Progenitor cell of endocrine pancreas (in vitro differentiated cells): Measurements from ENCODE around the gene MSANTD2. TPM values are rescaled to one million over a fixed set of nuclear protein-coding genes. Genes with fewer than 3 reads are reported as not detected.

Experiments used
- DNase-seq: peaks from one replicate; pipeline ENCODE4 v3.0.0; 2021; ENCODE audit warnings: low spot score; ENCODE audit not compliant: unreplicated experiment
- H3K27ac Mint-ChIP-seq: 2 replicates; pipeline ENCODE4 v1.8.0; 2021; ENCODE audit warnings: mild to moderate bottlenecking, moderate library complexity, mixed read lengths
- H3K27me3 Mint-ChIP-seq: 2 replicates; pipeline ENCODE4 v1.8.0; 2021; ENCODE audit warnings: mixed read lengths
- H3K36me3 Mint-ChIP-seq: 2 replicates; pipeline ENCODE4 v1.8.0; 2022; ENCODE audit warnings: mixed read lengths; ENCODE audit not compliant: insufficient read depth
- H3K4me1 Mint-ChIP-seq: 2 replicates; pipeline ENCODE4 v1.8.0; 2021; ENCODE audit warnings: low read depth, mixed read lengths
- H3K4me3 Mint-ChIP-seq: 2 replicates; pipeline ENCODE4 v1.8.0; 2021; ENCODE audit warnings: low read depth, mild to moderate bottlenecking, moderate library complexity, mixed read lengths
- H3K9me3 Mint-ChIP-seq: 2 replicates; pipeline ENCODE4 v1.8.0; 2021; ENCODE audit warnings: low read depth, mixed read lengths
- total RNA-seq: library from RNA; stranded (reverse); gene quantifications from 2 replicates; pipeline ENCODE4 v1.2.1, GENCODE V29; 2021
- TF ChIP-seq, protein P1 (sequence below): fragments of 200-600 bp; sonication (generic); IDR thresholded peaks from one replicate; pipeline ENCODE4 v1.5.0; 2021; ENCODE audit warnings: antibody characterized with exemption, mild to moderate bottlenecking; ENCODE audit not compliant: unreplicated experiment

Gene MSANTD2
- total RNA-seq, 1 donor from 2014 or later, result 41.6 TPM

DNA sequence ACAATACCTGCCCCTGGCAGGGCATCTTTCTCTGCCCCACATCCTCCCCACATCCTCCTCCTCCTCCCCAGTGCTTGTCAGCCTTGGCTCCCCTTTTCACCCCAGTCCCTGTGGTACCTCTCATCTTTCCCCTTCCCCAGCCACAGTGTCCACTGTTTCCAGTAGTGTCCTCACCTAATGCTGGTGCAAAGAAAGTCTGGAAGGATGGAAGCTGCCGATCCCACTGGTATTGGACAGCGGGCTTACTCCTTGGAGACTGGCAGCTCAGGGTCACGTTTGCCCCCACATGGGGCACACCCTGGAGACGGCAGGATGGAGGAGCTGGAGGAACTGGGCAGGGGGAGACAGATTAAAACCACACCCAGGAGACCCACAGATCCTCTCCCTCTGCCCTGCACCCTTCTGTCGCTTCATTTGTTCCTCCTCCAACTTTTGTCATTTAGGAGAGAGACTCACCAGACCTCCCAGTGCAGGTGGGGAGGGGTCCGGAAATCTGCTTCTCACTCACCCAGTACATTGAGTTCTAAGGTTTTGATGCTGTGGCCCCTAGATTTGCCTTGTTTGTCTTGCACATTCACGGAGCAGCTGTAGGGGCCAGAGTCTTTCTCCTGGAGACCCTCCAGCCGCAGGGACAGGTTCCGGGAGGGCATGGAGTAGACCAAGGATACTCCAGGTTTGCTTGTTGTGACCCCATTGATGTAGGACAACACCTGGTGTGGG, 44.0 kb downstream of the MSANTD2 start:
- DNase-seq, result no peak
- TF ChIP-seq, protein P1, sequence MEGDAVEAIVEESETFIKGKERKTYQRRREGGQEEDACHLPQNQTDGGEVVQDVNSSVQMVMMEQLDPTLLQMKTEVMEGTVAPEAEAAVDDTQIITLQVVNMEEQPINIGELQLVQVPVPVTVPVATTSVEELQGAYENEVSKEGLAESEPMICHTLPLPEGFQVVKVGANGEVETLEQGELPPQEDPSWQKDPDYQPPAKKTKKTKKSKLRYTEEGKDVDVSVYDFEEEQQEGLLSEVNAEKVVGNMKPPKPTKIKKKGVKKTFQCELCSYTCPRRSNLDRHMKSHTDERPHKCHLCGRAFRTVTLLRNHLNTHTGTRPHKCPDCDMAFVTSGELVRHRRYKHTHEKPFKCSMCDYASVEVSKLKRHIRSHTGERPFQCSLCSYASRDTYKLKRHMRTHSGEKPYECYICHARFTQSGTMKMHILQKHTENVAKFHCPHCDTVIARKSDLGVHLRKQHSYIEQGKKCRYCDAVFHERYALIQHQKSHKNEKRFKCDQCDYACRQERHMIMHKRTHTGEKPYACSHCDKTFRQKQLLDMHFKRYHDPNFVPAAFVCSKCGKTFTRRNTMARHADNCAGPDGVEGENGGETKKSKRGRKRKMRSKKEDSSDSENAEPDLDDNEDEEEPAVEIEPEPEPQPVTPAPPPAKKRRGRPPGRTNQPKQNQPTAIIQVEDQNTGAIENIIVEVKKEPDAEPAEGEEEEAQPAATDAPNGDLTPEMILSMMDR, result no peak
- Mint-ChIP-seq H3K27ac (no peak overlapping the region), H3K27me3 (peaks cover 57% of the 10 kb centered on the region), H3K36me3 (no peaks in the 10 kb centered on the region), H3K4me3 (no peak overlapping the region), H3K9me3 (no peaks in the 10 kb centered on the region), H3K4me1 (peaks cover 11% of the 10 kb centered on the region)

DNA sequence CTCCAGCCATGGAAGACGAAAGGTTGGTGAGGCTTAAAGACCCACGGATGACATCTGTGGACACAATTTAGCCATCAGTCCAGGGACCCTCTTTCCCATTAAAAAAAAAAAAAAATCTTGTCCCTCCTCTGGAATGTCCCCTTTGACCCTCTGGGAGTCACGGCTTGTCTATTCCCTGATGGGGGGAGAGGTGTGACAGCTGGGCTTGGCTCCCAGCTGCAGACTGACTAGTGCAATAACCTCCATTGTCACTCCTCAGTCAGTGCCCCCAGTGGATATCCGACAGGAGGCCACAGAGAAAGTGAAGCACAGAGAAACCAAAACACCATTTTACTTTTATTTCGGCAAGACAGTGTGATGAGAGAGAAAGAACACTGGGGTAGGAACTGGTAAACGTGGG, 45.5 kb downstream of the MSANTD2 start:
- Mint-ChIP-seq H3K4me1 (peaks cover 9% of the 10 kb centered on the region), H3K27me3 (peaks cover 57% of the 10 kb centered on the region), H3K27ac (no peak overlapping the region), H3K9me3 (no peaks in the 10 kb centered on the region), H3K36me3 (no peaks in the 10 kb centered on the region), H3K4me3 (no peak overlapping the region)
- no peak for DNase-seq
- TF ChIP-seq, protein P1, result no peak

DNA sequence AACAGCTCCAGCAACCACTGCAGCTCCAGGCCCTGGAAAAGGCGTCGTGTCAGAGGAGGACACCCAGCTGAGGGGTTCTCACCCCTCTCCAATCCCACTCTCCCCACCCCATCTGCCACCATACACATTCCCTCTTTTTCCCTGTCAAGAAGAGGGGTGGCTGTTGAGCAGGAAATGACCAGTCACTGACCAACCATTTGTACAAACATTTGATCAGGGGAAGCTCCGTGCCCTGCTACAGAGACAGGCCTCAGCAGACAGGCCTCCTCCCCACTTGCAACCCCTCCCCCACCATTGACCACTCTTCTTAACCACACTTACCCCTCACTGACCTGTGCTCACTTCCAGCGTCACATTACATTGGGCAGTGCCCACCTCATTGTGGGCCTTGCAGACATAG, 45.9 kb downstream of the MSANTD2 start:
- DNase-seq, result no peak
- H3K4me3 Mint-ChIP-seq, result no peak overlapping the region

DNA sequence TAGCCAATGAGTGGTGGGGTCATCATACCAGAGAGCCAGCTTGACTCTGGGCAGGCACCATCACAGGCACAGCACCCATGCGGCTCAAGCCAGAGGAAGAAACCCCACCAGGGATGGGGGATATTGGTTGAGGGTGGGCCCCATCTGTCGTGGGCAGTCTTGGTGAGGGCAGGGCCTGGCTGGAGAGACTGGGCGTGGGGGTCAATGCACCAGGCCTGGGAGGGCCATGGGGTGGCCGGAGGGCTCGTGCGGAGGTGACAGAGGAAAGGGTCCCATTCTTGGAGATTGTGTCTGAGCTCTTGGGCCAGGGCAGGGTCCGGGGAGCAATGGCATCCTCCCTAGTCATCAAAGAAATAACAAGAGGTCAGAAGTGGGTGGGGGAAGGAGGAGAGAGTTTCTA, 46.6 kb downstream of the MSANTD2 start:
- peaks cover 59% of the 10 kb centered on the region for H3K27me3 Mint-ChIP-seq
- H3K9me3 Mint-ChIP-seq, result no peaks in the 10 kb centered on the region
- DNase-seq, result no peak
- H3K4me1 Mint-ChIP-seq, result peaks cover 13% of the 10 kb centered on the region
- H3K36me3 Mint-ChIP-seq, result no peaks in the 10 kb centered on the region
- H3K27ac Mint-ChIP-seq, result no peak overlapping the region
- TF ChIP-seq, protein P1, result no peak
- H3K4me3 Mint-ChIP-seq, result no peak overlapping the region

More for the DNA sequence above, 45.9 kb downstream of the MSANTD2 start:
- no peak overlapping the region for H3K27ac Mint-ChIP-seq
- H3K27me3 Mint-ChIP-seq, result peaks cover 59% of the 10 kb centered on the region
- peaks cover 10% of the 10 kb centered on the region for H3K4me1 Mint-ChIP-seq
- no peaks in the 10 kb centered on the region for H3K36me3 Mint-ChIP-seq
- TF ChIP-seq, protein P1, result no peak
- no peaks in the 10 kb centered on the region for H3K9me3 Mint-ChIP-seq

DNA sequence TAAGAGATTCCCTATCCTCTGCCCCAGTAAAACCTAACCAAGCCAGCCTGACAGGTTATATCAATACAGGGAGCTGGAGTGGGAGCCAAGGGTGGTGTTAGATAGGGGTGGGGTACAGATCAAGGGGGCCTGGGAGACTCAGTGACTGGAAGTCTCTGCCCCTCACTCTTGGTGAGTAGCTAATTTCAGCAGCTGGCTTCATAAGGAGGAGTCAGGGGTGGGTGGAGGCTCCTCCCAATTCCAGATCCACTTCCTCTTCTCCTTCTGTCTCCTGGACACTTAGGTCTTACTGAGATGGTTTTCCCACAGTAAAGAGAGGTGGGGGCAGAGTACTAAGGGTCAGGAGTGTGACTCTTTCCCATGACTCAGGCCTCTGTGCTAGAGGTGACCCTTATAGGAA, 47.0 kb downstream of the MSANTD2 start:
- H3K4me3 Mint-ChIP-seq, result no peak overlapping the region
- no peak overlapping the region for H3K27ac Mint-ChIP-seq
- no peak for DNase-seq
- H3K9me3 Mint-ChIP-seq, result no peaks in the 10 kb centered on the region
- H3K4me1 Mint-ChIP-seq, result peaks cover 11% of the 10 kb centered on the region
- no peaks in the 10 kb centered on the region for H3K36me3 Mint-ChIP-seq
- peaks cover 59% of the 10 kb centered on the region for H3K27me3 Mint-ChIP-seq
- TF ChIP-seq, protein P1, result no peak
